HG03135 (cell line): ENCODE results near the gene UBR2.
"Not testable (repeated sequence)": the region's sequence is repeated elsewhere in the genome, so short reads cannot be mapped to it uniquely, and the experiment has no call there.

ENCODE experiments used
- ATAC-seq: cut with Tn5 transposase; IDR thresholded peaks from one replicate; pipeline ENCODE4 v1.9.1; 2021; ENCODE audit warnings: mild to moderate bottlenecking, moderate library complexity; ENCODE audit not compliant: unreplicated experiment

The UBR2 gene

DNA sequence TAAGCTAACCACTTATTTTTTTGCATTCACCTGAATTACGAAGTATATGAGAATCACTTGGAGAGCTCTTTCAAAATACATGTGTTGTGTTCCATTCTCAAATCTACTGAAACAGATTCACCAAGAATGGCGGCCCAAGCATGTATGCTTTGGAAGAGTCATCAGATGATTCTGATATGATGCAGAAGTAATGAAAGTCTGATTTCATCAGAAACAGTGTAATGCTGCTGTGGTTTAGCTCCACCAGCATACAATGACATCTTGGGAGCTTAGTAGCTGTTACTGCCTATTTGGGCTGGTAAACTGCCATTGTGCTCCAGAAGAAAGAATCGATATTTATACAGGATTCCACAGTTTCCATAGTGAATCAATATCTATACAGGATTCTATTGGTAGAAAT lies 52.9 kb downstream of the UBR2 start:
- no peak for ATAC-seq

DNA sequence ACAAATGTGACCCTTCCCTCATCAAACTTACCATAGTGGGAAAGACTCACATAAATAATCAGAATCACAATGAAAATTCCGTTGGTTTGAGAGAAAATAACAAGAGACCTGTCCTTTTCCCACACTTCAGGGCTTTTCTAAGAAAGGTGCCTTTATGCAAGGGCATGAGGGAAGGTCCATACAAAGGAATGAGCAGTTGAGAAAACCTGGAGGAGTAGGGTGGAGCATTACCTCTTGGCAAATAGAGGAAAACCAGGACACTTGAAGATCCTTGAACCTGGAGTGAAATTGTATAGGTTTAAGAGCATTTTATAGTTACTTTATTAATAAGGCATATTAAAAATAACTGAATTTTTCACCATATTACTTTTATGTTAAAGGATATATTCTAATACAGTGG lies 54.3 kb downstream of the UBR2 start:
- ATAC-seq: no peak

DNA sequence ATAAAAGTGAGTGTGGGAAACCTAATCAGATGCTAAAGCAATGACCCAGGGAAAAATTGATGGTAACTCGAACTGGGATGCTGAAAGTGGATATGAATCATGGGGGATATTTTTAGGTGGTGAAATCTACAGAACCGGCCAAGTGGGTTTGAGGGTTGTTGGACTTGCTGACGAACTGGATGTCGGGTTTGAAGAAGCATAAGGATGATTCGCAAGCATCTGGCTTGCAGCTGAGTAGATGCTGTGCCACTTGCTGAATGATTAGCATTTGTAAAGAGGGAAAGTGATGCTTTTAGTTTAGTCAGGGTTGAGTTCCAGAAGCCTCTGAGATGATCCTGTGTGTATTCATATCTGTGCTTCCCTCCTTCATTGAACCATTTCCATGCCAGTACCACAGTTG lies 54.9 kb downstream of the UBR2 start:
- no peak for ATAC-seq

DNA sequence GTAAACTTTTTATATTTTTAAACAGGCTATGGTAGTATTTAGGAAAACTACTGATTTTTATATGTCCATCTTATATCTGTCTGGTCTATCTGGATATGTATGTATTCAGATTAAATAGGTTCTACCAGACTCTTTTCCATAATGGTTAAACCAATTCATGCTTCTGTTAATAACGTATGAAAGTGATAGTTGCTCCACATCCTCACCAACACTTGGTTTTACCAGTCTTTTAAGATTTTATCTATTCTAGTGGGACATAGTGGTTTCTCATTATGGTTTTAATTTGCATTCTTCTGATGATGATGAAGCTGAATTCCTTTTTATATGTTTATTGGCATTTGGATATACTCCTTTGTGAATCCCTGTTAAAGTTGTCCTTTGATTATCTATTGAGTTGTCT lies 56.1 kb downstream of the UBR2 start:
- no peak for ATAC-seq

DNA sequence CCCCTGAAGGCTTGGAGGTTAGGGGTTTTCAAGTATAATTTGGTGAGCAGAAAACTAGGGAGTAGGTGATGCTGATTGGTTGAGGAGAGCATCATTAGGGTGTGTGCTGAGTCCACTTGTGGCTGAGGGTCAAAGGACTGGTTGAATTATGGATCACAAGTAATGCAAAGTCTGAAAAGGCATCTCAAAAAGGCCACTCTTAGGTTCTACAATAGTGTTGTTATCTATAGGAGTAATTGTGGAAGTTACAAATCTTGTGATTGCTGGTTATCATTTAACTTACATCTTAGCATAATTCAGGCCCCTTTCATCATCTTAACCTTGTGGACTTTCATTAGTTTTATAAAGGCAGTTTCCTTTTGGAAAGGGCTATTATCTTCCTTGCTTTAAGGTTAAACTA lies 60.8 kb downstream of the UBR2 start:
- no peak for ATAC-seq

DNA sequence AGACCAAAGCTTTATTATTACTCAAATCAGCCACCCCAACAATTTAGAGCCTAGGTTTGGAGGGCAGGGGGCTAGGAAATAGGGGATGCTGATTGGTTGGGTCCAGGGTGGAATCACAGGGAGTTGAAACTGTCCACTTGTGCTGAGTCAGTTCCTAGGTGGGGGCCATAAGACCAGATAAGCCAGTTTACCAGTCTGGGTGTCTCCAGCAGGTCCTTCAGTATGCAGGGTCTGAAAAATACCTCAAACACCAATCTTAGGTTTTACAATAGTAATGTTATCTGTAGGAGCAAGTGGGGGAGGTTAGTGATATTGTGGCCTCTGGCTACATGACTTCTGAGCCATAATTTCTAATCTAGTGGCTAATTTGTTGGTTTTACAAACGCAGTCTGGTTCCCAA lies 63.2 kb downstream of the UBR2 start:
- no peak for ATAC-seq

DNA sequence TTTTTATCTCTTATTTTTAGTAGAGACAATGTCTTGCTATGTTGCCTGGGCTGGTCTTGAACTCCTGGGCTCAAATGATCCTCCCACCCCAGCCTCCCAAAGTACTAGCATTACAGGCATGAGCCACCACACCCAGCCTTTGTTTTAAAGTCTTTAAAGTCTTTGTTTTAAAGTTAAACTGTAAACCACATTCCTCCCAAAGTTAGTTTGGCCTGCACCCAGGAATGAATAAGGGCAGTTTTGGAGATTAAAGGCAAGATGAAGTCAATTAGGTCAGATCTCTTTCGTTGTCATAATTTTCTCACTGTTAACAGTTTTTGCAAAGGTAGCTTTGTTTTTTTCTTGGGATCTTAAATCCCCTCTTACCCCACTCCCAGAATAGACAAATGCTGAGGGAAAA lies 63.8 kb downstream of the UBR2 start:
- ATAC-seq: no peak

DNA sequence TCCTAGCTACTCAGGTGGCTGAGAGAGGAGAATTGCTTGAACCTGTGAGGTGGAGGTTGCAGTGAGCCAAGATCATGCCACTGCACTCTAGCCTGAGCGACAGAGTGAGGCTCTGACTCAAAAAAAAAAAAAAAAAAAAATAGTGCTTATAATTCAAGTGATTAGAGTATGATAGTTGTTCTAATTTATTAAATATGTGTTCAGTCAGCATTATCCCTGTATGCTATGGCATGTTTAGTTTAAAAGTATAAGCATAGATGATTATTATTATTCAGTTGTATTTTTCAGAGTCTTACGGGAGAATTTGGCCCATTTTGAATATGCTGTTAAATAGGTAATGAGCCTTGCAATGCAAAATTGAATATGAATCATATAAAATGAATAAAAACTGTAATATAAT lies 64.8 kb downstream of the UBR2 start:
- no peak for ATAC-seq

DNA sequence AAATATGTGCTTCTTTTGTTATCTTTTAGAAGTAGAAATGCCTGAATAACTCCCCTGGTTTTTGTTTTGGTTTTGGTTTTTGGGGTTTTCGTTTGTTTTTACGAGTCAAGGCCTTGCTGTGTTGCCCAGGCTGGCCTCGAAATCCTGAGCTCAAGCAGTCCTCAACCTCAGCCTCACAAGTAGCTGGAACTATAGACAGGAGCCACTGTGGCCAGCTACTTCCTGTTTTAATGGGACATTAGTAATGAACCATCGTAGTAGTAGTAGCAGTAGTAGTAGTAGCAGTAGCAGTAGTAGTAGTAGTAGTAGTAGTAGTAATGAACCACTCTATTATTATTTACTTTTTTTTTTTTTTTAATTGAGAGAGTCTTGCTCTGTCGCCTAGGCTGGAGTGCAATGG lies 66.0 kb downstream of the UBR2 start:
- no peak for ATAC-seq

DNA sequence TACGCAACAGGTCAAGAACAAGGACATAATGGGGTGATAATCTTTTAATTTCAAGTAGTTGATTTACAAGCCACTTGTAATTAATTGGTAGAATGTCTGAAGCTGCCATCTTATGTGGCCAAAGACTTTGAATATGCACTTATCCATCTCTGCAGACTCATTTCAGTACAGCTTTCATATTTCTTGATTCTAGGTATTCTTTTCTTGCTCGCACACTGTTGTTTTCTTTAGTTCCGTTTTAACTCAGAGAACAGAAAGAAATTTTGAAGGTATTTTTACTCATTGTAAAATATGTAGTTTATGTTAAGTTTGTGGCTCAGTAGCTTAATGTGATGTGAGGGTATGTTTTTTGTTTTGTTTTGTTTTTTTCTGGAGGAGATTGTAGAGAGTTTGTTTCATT lies 73.9 kb downstream of the UBR2 start:
- no peak for ATAC-seq

DNA sequence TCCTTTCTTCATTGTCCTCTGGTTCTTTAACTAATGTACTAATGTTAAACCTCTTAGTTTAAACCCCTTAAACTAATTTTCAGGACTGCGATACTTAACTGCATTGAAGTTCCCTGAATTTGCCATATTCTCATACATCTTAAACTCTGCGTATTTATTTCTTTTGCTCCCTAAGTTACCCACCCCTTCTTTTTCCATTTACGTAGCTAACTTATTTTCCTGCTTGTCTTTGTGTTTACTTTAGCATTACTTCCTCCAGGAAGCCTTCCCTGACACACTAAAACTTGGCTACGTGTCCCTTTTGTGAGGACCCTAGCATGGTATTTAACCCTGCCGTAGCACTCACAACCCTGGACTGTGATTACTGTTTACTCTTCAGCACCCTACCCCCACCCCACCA lies 79.0 kb downstream of the UBR2 start:
- ATAC-seq: no peak

DNA sequence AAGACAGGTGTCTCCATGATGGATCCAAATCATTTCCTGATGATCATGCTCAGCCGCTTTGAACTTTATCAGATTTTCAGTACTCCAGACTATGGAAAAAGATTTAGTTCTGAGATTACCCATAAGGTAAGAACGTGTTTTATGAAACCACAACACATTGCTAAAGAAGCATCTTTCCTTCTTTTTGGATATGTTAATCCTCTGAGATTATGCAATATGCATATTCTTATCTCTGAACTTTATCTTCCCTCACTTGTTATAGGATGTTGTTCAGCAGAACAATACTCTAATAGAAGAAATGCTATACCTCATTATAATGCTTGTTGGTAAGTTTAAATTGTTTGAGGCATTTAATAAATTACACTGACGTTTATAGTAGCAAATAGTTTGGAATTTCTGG lies 80.4 kb downstream of the UBR2 start:
- ATAC-seq: no peak

DNA sequence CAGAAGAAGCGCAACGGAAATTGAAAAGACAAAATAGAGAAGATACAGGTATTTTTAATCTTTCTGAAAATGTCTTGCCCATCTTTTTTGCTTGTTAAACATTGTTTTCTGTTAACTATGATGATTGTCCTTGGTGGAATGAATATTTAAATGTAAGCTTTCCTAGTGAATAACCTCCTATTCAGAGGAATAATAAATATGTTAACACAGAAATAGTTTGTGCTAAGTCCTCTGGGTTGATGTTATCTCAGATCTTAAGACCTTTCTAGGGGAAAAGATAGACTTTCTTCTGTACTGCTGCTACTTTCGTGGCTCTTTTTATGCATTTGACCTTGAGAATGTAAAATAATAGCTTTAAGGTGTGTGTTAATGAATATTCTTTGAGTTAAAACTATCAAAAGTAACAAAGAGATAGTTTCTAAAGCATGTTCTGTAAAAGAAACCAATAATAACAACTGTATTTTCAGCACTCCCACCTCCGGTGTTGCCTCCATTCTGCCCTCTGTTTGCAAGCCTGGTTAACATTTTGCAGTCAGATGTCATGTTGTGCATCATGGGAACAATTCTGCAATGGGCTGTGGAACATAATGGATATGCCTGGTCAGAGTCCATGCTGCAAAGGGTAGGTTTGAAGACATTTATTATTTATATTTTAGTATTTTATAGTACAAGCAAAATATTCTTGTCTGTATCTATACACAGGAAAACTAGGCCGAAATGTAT lies 88.4 kb downstream of the UBR2 start:
- ATAC-seq: no peak

DNA sequence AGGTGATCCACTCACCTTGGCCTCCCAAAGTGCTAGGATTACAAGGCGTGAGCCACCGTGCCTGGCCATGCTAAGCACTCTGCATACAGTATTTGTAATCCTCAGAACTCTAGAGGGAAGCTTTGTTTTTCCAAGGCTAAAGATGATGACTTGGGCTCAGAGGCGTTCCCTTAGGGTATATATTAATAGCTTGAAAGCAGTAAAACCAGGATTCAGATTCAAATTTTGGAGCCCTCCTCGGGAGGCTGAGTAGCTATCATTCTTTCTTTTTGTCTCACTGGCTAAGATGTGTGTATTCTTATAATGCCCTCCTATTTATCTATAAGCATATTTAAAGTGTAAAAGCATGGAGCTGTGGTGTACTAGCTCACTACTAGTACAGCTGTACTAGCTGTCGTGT lies 90.0 kb downstream of the UBR2 start:
- no peak for ATAC-seq

DNA sequence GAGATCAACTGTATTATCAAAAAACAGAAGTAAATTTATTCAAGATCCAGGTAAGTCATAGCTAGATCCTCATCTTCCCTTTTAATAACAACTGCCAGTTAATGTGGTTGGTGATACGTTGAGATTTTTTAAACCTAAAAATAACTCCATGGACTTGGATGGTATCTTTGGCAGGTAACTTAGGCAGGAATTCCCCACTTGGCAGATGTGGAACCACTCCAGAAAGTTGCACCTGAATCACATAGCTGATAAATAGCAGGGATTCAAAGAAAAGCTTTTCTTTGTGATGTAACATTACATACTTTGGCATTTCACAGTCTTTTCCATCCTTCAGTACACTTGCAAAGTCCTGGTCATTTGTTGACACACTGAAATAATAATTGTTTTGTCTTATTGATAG lies 96.0 kb downstream of the UBR2 start:
- no peak for ATAC-seq

DNA sequence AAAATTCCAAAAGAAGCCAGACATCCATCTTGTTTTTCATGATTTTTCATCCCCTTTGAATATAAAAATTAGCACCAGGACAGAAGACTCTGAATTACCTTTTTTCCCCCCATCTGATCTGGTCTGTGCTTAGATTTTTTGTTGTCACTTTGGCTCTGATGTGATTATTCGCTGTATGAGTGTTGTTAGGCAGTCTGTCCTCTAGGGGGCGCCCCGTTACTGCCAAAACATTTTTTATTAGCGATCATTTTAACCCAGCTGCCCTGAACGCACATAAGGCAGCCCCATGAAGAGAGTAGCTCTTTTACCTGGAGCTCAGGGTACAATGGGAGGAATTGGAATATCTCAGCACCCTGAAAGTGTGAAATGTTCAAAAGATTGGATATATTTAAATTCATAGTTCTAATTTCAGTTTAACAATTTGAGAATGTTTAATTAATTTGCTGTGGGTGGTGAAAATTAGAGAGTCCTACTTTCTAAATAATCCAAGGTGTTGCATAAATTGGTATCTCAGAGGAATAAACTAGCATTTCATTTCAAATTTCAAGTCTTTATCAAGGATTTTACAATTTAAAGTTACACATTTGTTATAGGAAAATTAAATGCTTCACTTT lies 97.8 kb downstream of the UBR2 start:
- ATAC-seq: no peak

DNA sequence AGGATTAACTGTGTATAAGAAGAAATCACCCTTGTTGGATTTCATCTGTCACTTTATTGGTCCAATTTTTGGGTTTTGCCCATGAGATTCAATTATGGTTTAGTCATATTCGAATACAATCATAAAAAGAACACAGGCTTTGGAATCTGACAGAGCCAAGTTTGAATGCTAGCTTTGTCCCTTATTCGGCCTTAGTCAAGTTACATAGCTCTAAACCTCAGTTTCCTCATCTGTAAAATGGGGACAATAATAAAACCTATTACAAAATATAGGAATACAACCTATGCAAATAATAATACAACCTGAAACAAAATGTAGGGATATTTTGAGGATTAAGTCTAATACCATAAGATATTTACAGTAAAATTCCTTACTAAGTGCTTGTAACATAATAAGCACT lies 100.9 kb downstream of the UBR2 start:
- ATAC-seq: no peak

DNA sequence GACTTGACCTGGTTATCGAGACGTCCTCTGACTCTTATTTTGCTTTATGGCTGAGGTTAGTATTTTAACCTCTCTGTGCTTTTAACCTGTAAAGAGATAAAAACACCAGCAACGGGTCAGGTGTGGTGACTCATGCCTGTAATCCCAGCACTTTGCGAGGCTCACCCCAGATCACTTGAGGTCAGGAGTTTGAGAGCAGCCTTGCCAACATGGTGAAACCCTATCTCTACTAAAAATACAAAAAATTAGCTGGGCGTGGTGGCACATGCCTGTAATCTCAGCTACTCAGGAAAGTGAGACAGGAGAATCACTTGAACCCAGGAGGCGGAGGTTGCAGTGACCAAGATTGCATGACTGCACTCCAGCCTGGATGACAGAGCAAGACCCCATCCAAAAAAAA lies 110.5 kb downstream of the UBR2 start:
- ATAC-seq: not testable (repeated sequence)

DNA sequence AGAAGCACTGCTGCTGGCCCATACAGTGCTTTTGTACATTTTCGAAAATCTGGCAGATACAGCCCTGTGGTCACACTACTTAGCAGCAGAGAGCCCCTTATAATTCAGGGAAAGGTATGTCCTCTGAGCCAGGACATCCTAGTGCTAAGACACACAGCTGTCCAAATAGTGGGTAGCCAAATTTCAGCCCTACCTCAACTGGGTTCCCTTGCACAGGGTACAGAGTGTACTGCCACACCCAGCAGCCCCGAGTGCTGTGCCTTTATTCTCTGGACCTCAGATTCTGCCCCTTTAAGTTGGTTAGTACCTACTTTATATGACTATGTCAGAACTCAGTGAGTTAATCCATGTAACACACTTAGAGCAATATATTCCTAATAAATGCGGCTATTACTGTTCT lies 111.0 kb downstream of the UBR2 start:
- no peak for ATAC-seq

DNA sequence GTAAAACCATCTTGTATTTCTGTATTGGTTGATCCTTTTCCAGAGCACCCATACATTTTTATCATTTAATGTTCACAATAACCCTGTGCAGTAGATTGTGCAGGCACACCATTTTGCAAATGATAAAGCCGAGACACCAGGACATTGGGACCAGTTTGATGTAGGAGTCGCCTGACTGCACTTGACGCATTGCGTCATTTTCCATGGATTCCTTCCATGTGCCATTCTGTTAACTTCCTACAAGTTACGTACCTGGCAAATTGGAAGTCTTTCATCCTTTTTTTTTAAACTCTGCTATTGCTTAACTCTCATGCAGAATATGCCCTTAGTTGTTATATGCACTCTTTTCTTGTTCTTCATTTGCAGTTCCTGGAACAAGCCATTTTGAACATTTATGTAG lies 115.5 kb downstream of the UBR2 start:
- no peak for ATAC-seq

DNA sequence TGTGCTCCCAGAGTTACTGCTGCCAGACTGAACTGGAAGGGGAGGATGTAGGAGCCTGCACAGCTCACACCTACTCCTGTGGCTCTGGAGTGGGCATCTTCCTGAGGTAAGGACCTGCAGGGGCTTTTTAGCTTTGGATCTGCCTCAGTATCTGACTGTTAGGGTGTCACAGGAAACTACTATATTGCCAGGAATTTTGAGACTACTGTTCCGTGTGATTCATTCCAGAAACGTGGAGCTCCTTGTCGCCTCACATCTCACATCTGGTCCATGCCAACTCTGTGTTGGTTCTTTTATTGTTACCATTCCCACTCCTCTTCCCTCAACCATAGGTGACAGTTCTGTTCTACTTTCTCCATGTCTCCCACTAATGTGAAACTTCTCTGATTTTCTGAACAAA lies 124.5 kb downstream of the UBR2 start:
- ATAC-seq: no peak

DNA sequence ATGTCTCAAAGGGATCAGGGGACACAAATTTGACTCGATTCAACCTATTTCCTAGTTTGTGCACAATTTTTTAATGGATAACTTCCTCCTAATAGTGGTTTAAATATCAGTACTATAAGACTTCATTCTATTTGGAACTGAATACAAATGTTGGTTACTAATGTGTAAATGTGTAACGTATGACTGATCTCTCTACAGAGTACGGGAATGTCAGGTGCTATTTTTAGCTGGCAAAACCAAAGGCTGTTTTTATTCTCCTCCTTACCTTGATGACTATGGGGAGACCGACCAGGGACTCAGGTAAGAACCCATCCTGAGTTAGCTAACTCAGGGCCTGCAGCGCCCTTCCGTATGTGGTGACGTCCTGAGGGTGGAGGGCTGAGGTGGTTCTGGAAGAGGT lies 125.5 kb downstream of the UBR2 start:
- ATAC-seq: no peak

DNA sequence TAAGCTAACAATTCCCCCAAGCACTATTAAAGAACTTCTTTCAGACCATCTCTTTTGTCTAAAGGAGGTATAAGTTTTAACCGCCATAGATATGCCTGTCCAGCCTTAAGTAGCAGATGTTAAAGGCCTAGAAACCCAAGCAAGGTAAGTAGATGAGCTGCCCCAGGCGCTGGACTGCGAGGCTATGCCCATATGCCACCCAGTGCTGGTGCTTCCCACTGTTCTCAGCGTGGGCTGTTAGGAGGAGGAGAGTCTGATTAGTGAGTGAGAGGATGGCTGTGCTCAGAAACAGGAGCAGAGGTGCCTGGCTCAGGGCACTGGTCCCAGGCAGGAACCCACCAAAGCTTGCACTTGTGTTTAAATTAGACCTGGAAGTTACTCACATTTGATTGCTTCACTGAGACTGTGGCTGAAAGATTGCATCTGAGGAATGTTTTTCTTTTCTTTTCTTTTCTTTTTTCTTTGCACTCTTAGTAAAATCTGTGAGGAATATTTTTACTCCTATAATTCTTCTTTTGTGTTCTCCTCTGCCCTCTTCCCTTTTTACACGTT lies 126.4 kb downstream of the UBR2 start:
- no peak for ATAC-seq
